Nucleus accumbens (tissue), 56 donors: Measurements from ENCODE around the gene GALNT2.
A peak's percentile ranks its signal among the peaks of the same experiment; 100 is the strongest.

ENCODE experiments used
- DNase-seq, 56 donors: peaks; one replicate each; lab custom pipeline; 2025; lab: John Stamatoyannopoulos, UW

The GALNT2 gene

GRCh38 chr1:230174471-230175162 is 107.6 kb downstream of the GALNT2 start:
- no peak for DNase-seq

GRCh38 chr1:230175163-230175747 is 108.2 kb downstream of the GALNT2 start:
- DNase-seq, result no peak

GRCh38 chr1:230175839-230176238 is 108.8 kb downstream of the GALNT2 start:
- no peak for DNase-seq

GRCh38 chr1:230176326-230176725 is 109.3 kb downstream of the GALNT2 start:
- DNase-seq, result no peak

- peak in 43 of 56 donors; percentile 24 to 85 (median 50) for DNase-seq
Observed at GRCh38 chr1:230176871-230177411, 109.9 kb downstream of the GALNT2 start.

- no peak for DNase-seq
Observed at GRCh38 chr1:230179249-230179648, 112.2 kb downstream of the GALNT2 start.

GRCh38 chr1:230185076-230186001 is 118.3 kb downstream of the GALNT2 start:
- DNase-seq, result no peak

- peak in 3 of 56 donors; percentile 22 to 47 (median 23) for DNase-seq
Observed at GRCh38 chr1:230186003-230186863, 119.2 kb downstream of the GALNT2 start.

GRCh38 chr1:230186874-230187273 is 119.8 kb downstream of the GALNT2 start:
- no peak for DNase-seq

- no peak for DNase-seq
Observed at GRCh38 chr1:230187290-230187689, 120.3 kb downstream of the GALNT2 start.

- DNase-seq, result peak in 1 of 56 donors; percentile 43
Observed at GRCh38 chr1:230188826-230189225, 121.8 kb downstream of the GALNT2 start.

- no peak for DNase-seq
Observed at GRCh38 chr1:230189341-230189740, 122.3 kb downstream of the GALNT2 start.

- DNase-seq, result no peak
Observed at GRCh38 chr1:230189824-230190223, 122.8 kb downstream of the GALNT2 start.

GRCh38 chr1:230191079-230191804 is 124.2 kb downstream of the GALNT2 start:
- DNase-seq, result peak in 16 of 56 donors; percentile 17 to 61 (median 31)

GRCh38 chr1:230191855-230192254 is 124.8 kb downstream of the GALNT2 start:
- no peak for DNase-seq

GRCh38 chr1:230194525-230194924 is 127.5 kb downstream of the GALNT2 start:
- peak in 7 of 56 donors; percentile 14 to 51 (median 22) for DNase-seq

- no peak for DNase-seq
Observed at GRCh38 chr1:230195199-230195598, 128.2 kb downstream of the GALNT2 start.

GRCh38 chr1:230196077-230196476 is 129.0 kb downstream of the GALNT2 start:
- DNase-seq, result no peak
